ENCODE measurements around the gene MDFI.

Gene MDFI

GRCh38 chr6:41626022-41626421, 12.2 kb upstream of the MDFI start:
- ChIA-PET POLR2A (ENCODE audit: low non-redundant PET) (interaction anchor here (0.9 to 2.3 kb wide), 2 partner anchors 11 kb away, joined by 4 to 11 read pairs; no protein-coding TSS in a partner anchor), CTCF (interaction anchor here (0.6 kb wide), 1 partner anchor 273 kb away, joined by 3 read pairs; no protein-coding TSS in a partner anchor)
- TF ChIP-seq CTCF (conservative IDR thresholded peaks at IDR 0.05; ENCODE audit: low read depth): no peak
- no peak for DNase-seq (ENCODE audit: low spot score)
- H3K27ac ChIP-seq: peak overlapping the region; percentile 97

DNA sequence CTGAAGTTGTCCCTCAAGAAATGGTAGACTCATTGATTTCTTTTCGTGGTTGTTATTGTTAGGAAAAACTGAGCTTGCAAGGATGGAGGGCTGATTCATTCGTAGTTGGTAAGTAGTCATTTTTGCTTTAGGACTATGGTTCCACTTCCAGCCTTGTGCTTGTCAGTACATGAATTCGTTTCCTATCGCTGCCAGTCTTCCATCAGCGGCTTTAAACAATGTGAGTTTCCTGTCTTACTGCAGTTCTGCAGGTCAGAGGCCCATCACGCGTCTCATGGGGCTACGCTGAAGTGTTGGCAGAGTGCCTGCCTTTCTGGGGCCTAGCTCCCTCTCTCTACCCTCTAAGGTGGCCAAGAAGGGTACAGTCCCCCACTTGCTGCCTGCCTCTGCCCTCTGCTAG, 11.4 kb upstream of the MDFI start:
- CTCF ChIA-PET: interaction anchor here (0.7 to 0.8 kb wide), 2 partner anchors 24 to 56 kb away, joined by 3 to 6 read pairs; no protein-coding TSS in a partner anchor
- POLR2A ChIA-PET (ENCODE audit: low non-redundant PET): interaction anchor here (2.3 kb wide), 1 partner anchor 10 kb away, joined by 11 read pairs; no protein-coding TSS in a partner anchor
- peak overlapping the region; percentile 97 for H3K27ac ChIP-seq
- no peak for TF ChIP-seq CTCF (conservative IDR thresholded peaks at IDR 0.05; ENCODE audit: low read depth)
- DNase-seq (ENCODE audit: low spot score): peak; percentile 83

GRCh38 chr6:41629128-41629527, 9.1 kb upstream of the MDFI start:
- TF ChIP-seq CTCF (conservative IDR thresholded peaks at IDR 0.05; ENCODE audit: low read depth): no peak
- peak overlapping the region; percentile 70 for H3K27ac ChIP-seq
- CTCF ChIA-PET: interaction anchor here (0.7 kb wide), 1 partner anchor 28 kb away, joined by 7 read pairs; no protein-coding TSS in a partner anchor

GRCh38 chr6:41630069-41630468, 8.2 kb upstream of the MDFI start:
- H3K27ac ChIP-seq: peak overlapping the region; percentile 70
- TF ChIP-seq CTCF (conservative IDR thresholded peaks at IDR 0.05; ENCODE audit: low read depth): no peak
- POLR2A ChIA-PET (ENCODE audit: low non-redundant PET): no interaction called here
- CTCF ChIA-PET: no interaction called here
- no peak for DNase-seq (ENCODE audit: low spot score)

More at GRCh38 chr6:41629128-41629527, 9.1 kb upstream of the MDFI start:
- DNase-seq (ENCODE audit: low spot score): no peak
- POLR2A ChIA-PET (ENCODE audit: low non-redundant PET): no interaction called here

GRCh38 chr6:41630946-41631345, 7.3 kb upstream of the MDFI start:
- DNase-seq (ENCODE audit: low spot score): no peak
- H3K27ac ChIP-seq: peak overlapping the region; percentile 24
- TF ChIP-seq CTCF (conservative IDR thresholded peaks at IDR 0.05; ENCODE audit: low read depth): no peak
- ChIA-PET CTCF (no interaction called here), POLR2A (ENCODE audit: low non-redundant PET) (no interaction called here)

GRCh38 chr6:41633056-41633634, 5.1 kb upstream of the MDFI start:
- no peak for DNase-seq (ENCODE audit: low spot score)
- ChIA-PET POLR2A (ENCODE audit: low non-redundant PET) (no interaction called here), CTCF (interaction anchor here (0.7 to 1.0 kb wide), 2 partner anchors 265 to 801 kb away, joined by 3 to 4 read pairs; no protein-coding TSS in a partner anchor)
- H3K27ac ChIP-seq: peak overlapping the region; percentile 23
- TF ChIP-seq CTCF (conservative IDR thresholded peaks at IDR 0.05; ENCODE audit: low read depth): no peak

All from RWPE1 (cell line).